ENCODE measurements around the gene SLC5A6. TPM values are rescaled to one million over a fixed set of nuclear protein-coding genes. Genes with fewer than 3 reads are reported as not detected.

The SLC5A6 gene
- total and polyA plus RNA-seq, 7 donors: 16.8 to 64.2 (median 23.3) TPM

GRCh38 chr2:27255660-27256059 is 43.6 kb upstream of the SLC5A6 start:
- Histone ChIP-seq H3K27ac (no peak overlapping the region), H3K9me3 (no peaks in the 10 kb centered on the region), H3K36me3 (ENCODE audit: insufficient read depth in 1 of 2, low read depth in 1 of 2) (no peaks in the 10 kb centered on the region), H3K4me1 (no peaks in the 10 kb centered on the region), H3K27me3 (ENCODE audit: insufficient read depth in 3 of 3, low read length in 2 of 3) (peaks cover 0 to 27% (median 12%) of the 10 kb centered on the region in 3 donors), H3K4me3 (no peak overlapping the region)
- DNase-seq (no peak), ATAC-seq (no peak)
- intact Hi-C loops (cut with DNase I): no loop called here
- 34 to 43% (median 37%) methylated on average over 1 of the region's 1 CpG for WGBS, 3 donors
- TF ChIP-seq CTCF (IDR thresholded peaks at IDR 0.05): no peak

GRCh38 chr2:27255187-27255586 is 43.1 kb upstream of the SLC5A6 start:
- TF ChIP-seq CTCF (IDR thresholded peaks at IDR 0.05): no peak
- no peak for DNase-seq
- intact Hi-C loops (cut with DNase I): no loop called here
- no peaks in the 10 kb centered on the region for H3K9me3 ChIP-seq
- H3K4me3 ChIP-seq: no peak overlapping the region
- H3K4me1 ChIP-seq: peaks cover 4% of the 10 kb centered on the region
- ATAC-seq: no peak
- H3K36me3 ChIP-seq (ENCODE audit: insufficient read depth in 1 of 2, low read depth in 1 of 2): no peaks in the 10 kb centered on the region
- peaks cover 0 to 22% (median 9%) of the 10 kb centered on the region in 3 donors for H3K27me3 ChIP-seq (ENCODE audit: insufficient read depth in 3 of 3, low read length in 2 of 3)
- no peak overlapping the region for H3K27ac ChIP-seq
- 45 to 52% (median 47%) methylated on average over 13 of the region's 13 CpGs for WGBS, 3 donors

GRCh38 chr2:27251766-27252165 is 39.7 kb upstream of the SLC5A6 start:
- 61 to 73% (median 62%) methylated on average over 13 of the region's 13 CpGs for WGBS, 3 donors
- ATAC-seq: no peak
- Histone ChIP-seq H3K36me3 (ENCODE audit: insufficient read depth in 1 of 2, low read depth in 1 of 2) (no peaks in the 10 kb centered on the region), H3K27me3 (ENCODE audit: insufficient read depth in 3 of 3, low read length in 2 of 3) (peaks cover 0 to 3% (median 0%) of the 10 kb centered on the region in 3 donors), H3K4me3 (no peak overlapping the region), H3K4me1 (peaks cover 7% of the 10 kb centered on the region), H3K9me3 (no peaks in the 10 kb centered on the region), H3K27ac (no peak overlapping the region)
- no peak for DNase-seq
- intact Hi-C loops (cut with DNase I): loop anchor here (2.0 kb wide), 2 partner anchors 27 to 51 kb away; no protein-coding TSS in a partner anchor
- TF ChIP-seq CTCF (IDR thresholded peaks at IDR 0.05): no peak

- Histone ChIP-seq H3K27me3 (ENCODE audit: insufficient read depth in 3 of 3, low read length in 2 of 3) (no peaks in the 10 kb centered on the region), H3K4me3 (no peak overlapping the region), H3K4me1 (peaks cover 7% of the 10 kb centered on the region), H3K9me3 (no peaks in the 10 kb centered on the region), H3K27ac (no peak overlapping the region), H3K36me3 (ENCODE audit: insufficient read depth in 1 of 2, low read depth in 1 of 2) (no peaks in the 10 kb centered on the region)
- no peak for TF ChIP-seq CTCF (IDR thresholded peaks at IDR 0.05)
- DNase-seq: no peak
- 52 to 58% (median 57%) methylated on average over 13 of the region's 13 CpGs for WGBS, 3 donors
- no peak for ATAC-seq
- intact Hi-C loops (cut with DNase I): loop anchor here (2.0 kb wide), 2 partner anchors 28 to 52 kb away; no protein-coding TSS in a partner anchor
Observed at GRCh38 chr2:27250652-27251379, 38.7 kb upstream of the SLC5A6 start.
